ENCODE data around the gene PLEK. TPM values are rescaled to one million over a fixed set of nuclear protein-coding genes. Genes with fewer than 3 reads are reported as not detected.
"Not testable (repeated sequence)": the region's sequence is repeated elsewhere in the genome, so short reads cannot be mapped to it uniquely, and the experiment has no call there.

PLEK gene
- total RNA-seq, 1 experiment from 2014 or later, result not detected

- no peak overlapping the region for H3K4me3 ChIP-seq
- H3K27ac ChIP-seq, result no peak overlapping the region
- no peak for DNase-seq
- H3K36me3 ChIP-seq, result no peaks in the 10 kb centered on the region
- peaks cover 2% of the 10 kb centered on the region for H3K27me3 ChIP-seq
- H3K9me3 ChIP-seq (replicated peaks), result no peaks in the 10 kb centered on the region
- no peaks in the 10 kb centered on the region for H3K4me1 ChIP-seq
These were observed 3.0 kb downstream of the PLEK start for GRCh38 chr2:68367953-68368653.

GRCh38 chr2:68368654-68369336 is 3.7 kb downstream of the PLEK start:
- H3K27ac ChIP-seq, result no peak overlapping the region
- DNase-seq, result peak in 1 of 2 experiments; percentile 18
- no peaks in the 10 kb centered on the region for H3K36me3 ChIP-seq

GRCh38 chr2:68369337-68369734 is 4.3 kb downstream of the PLEK start:
- Histone ChIP-seq H3K27me3 (peaks cover 2% of the 10 kb centered on the region), H3K9me3 (replicated peaks) (no peaks in the 10 kb centered on the region), H3K4me3 (no peak overlapping the region), H3K4me1 (no peaks in the 10 kb centered on the region), H3K27ac (no peak overlapping the region), H3K36me3 (no peaks in the 10 kb centered on the region)
- no peak for DNase-seq

More at GRCh38 chr2:68368654-68369336, 3.7 kb downstream of the PLEK start:
- peaks cover 2% of the 10 kb centered on the region for H3K27me3 ChIP-seq
- H3K4me1 ChIP-seq, result no peaks in the 10 kb centered on the region
- H3K9me3 ChIP-seq (replicated peaks), result no peaks in the 10 kb centered on the region
- no peak overlapping the region for H3K4me3 ChIP-seq

- H3K27ac ChIP-seq, result no peak overlapping the region
- no peaks in the 10 kb centered on the region for H3K9me3 ChIP-seq (replicated peaks)
- no peaks in the 10 kb centered on the region for H3K36me3 ChIP-seq
- no peaks in the 10 kb centered on the region; the same call in 1 of the 2 replicates for H3K27me3 ChIP-seq
- DNase-seq, result no peak
- H3K4me3 ChIP-seq, result no peak overlapping the region
- no peaks in the 10 kb centered on the region for H3K4me1 ChIP-seq
These were observed 6.1 kb downstream of the PLEK start for GRCh38 chr2:68371138-68371537.

GRCh38 chr2:68371581-68371980 is 6.5 kb downstream of the PLEK start:
- no peaks in the 10 kb centered on the region for H3K4me1 ChIP-seq
- H3K4me3 ChIP-seq, result no peak overlapping the region
- no peak for DNase-seq
- H3K9me3 ChIP-seq (replicated peaks), result no peaks in the 10 kb centered on the region
- no peaks in the 10 kb centered on the region for H3K36me3 ChIP-seq
- peaks cover 4% of the 10 kb centered on the region; the same call in 1 of the 2 replicates for H3K27me3 ChIP-seq
- no peak overlapping the region for H3K27ac ChIP-seq

- peaks cover 4% of the 10 kb centered on the region; the same call in 1 of the 2 replicates for H3K27me3 ChIP-seq
- no peaks in the 10 kb centered on the region for H3K9me3 ChIP-seq (replicated peaks)
- H3K4me1 ChIP-seq, result no peaks in the 10 kb centered on the region
- H3K4me3 ChIP-seq, result no peak overlapping the region
- H3K36me3 ChIP-seq, result no peaks in the 10 kb centered on the region
- no peak overlapping the region for H3K27ac ChIP-seq
- DNase-seq, result no peak
These were observed 7.4 kb downstream of the PLEK start for GRCh38 chr2:68372485-68372884.

GRCh38 chr2:68374184-68374583 is 9.1 kb downstream of the PLEK start:
- no peaks in the 10 kb centered on the region for H3K4me1 ChIP-seq
- no peaks in the 10 kb centered on the region for H3K9me3 ChIP-seq (replicated peaks)
- H3K4me3 ChIP-seq, result no peak overlapping the region
- H3K27ac ChIP-seq, result no peak overlapping the region
- H3K36me3 ChIP-seq, result no peaks in the 10 kb centered on the region
- peaks cover 4% of the 10 kb centered on the region; the same call in 1 of the 2 replicates for H3K27me3 ChIP-seq
- DNase-seq, result no peak

GRCh38 chr2:68375582-68375981 is 10.5 kb downstream of the PLEK start:
- H3K4me3 ChIP-seq, result no peak overlapping the region
- no peaks in the 10 kb centered on the region for H3K4me1 ChIP-seq
- DNase-seq, result no peak
- H3K27ac ChIP-seq, result no peak overlapping the region
- no peaks in the 10 kb centered on the region for H3K9me3 ChIP-seq (replicated peaks)
- H3K36me3 ChIP-seq, result no peaks in the 10 kb centered on the region
- H3K27me3 ChIP-seq, result peaks cover 9% of the 10 kb centered on the region; the same call in 1 of the 2 replicates

GRCh38 chr2:68377137-68377780 is 12.2 kb downstream of the PLEK start:
- no peak overlapping the region for H3K27ac ChIP-seq
- no peaks in the 10 kb centered on the region for H3K36me3 ChIP-seq
- H3K4me1 ChIP-seq, result no peaks in the 10 kb centered on the region
- DNase-seq, result no peak
- no peaks in the 10 kb centered on the region for H3K9me3 ChIP-seq (replicated peaks)
- no peak overlapping the region for H3K4me3 ChIP-seq
- peaks cover 14% of the 10 kb centered on the region for H3K27me3 ChIP-seq

- not testable (repeated sequence) for H3K27ac ChIP-seq; H3K36me3 ChIP-seq; H3K4me3 ChIP-seq; H3K4me1 ChIP-seq; H3K9me3 ChIP-seq (replicated peaks); DNase-seq
- H3K27me3 ChIP-seq, result peaks cover 16% of the 10 kb centered on the region
These were observed 13.7 kb downstream of the PLEK start for GRCh38 chr2:68378779-68379178.

GRCh38 chr2:68379184-68379708 is 14.2 kb downstream of the PLEK start:
- DNase-seq, result no peak
- Histone ChIP-seq H3K27me3 (peaks cover 16% of the 10 kb centered on the region), H3K36me3 (no peaks in the 10 kb centered on the region), H3K4me3 (no peak overlapping the region), H3K27ac (no peak overlapping the region), H3K4me1 (no peaks in the 10 kb centered on the region), H3K9me3 (replicated peaks) (no peaks in the 10 kb centered on the region)

- Histone ChIP-seq H3K36me3 (no peaks in the 10 kb centered on the region), H3K9me3 (replicated peaks) (no peaks in the 10 kb centered on the region), H3K27ac (no peak overlapping the region), H3K4me3 (no peak overlapping the region), H3K27me3 (peaks cover 12% of the 10 kb centered on the region), H3K4me1 (no peaks in the 10 kb centered on the region)
- no peak for DNase-seq
These were observed 18.7 kb downstream of the PLEK start for GRCh38 chr2:68383778-68384177.

- DNase-seq, result no peak
- no peak overlapping the region for H3K4me3 ChIP-seq
- H3K9me3 ChIP-seq (replicated peaks), result no peaks in the 10 kb centered on the region
- no peaks in the 10 kb centered on the region for H3K36me3 ChIP-seq
- no peak overlapping the region for H3K27ac ChIP-seq
- no peaks in the 10 kb centered on the region for H3K4me1 ChIP-seq
- peaks cover 11% of the 10 kb centered on the region for H3K27me3 ChIP-seq
These were observed 19.5 kb downstream of the PLEK start for GRCh38 chr2:68384485-68385107.

GRCh38 chr2:68385220-68385906 is 20.3 kb downstream of the PLEK start:
- H3K4me3 ChIP-seq, result no peak overlapping the region
- no peak overlapping the region for H3K27ac ChIP-seq
- no peaks in the 10 kb centered on the region for H3K9me3 ChIP-seq (replicated peaks)
- DNase-seq, result no peak
- H3K27me3 ChIP-seq, result peaks cover 13% of the 10 kb centered on the region; the same call in 1 of the 2 replicates
- no peaks in the 10 kb centered on the region for H3K36me3 ChIP-seq
- no peaks in the 10 kb centered on the region for H3K4me1 ChIP-seq
